Stimulated activated CD4-positive, alpha-beta T cell treated with anti-CD3 and anti-CD28 coated beads, Interleukin-1b, Interleukin-23, amount 100 ng/mL, for 4 hours (primary cell): ENCODE data around the gene ZIC5.

Experiments used
- DNase-seq, 2 donors: peaks; one replicate each; pipeline ENCODE4 v3.0.0-alpha.2; 2020; ENCODE audit warnings: low read depth in 2 of 2

The ZIC5 gene

DNA sequence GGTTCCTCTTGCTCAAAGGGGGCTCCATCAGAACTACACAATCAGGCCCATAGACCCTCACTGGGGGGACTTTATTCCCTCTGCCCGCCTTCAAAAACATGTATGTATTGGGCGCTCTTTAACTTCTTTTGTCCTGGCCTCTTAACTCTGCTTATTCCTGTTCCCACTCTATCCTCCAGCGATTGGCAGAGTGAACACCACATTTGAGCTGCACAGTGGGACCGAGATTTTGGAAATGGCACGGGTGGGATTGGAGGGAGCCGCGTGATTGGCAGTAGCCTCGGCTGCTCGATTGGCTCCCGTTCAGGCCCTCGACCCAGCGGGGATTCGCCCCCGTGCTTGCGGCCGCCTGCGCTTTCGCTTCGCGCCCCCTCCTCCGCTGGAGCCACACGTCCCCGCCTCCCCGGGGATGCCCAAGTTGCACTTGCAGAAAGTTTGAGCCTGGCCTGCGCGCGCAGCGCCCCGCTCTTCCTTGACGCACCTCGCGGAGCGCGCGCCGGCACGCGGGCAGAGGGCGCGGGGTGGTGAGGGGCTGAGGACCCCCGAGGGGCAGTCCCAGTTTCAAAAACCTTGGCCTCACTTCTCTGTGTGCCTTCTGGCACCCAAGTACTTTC is at the start of gene ZIC5:
ZIC5 (minus strand) TSS at position 192 of the 614 bp plus-strand sequence; CDS start at position 28, 164 bp downstream.
- no peak for DNase-seq

GRCh38 chr13:100019780-100020356 is 48.3 kb upstream of the ZIC5 start:
- no peak for DNase-seq

DNA sequence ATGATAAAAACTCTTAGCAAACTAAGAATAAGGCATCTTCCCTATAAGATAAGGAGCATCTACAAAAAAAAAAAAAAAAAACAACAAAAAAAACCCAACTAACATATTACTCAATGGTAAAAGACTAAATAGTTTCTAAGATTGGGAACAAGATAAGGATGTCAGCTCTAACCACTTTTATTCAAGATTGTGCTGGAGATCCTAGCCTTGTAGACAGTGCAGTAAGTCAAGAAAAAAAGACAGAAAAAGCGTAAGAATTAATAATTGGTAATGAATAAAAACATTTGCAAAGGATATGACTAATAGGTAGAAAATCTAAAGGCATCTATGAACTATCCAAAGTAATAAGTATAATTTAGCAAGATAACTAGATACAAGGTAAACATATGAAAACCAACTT is 43.1 kb upstream of the ZIC5 start:
- DNase-seq: no peak

DNA sequence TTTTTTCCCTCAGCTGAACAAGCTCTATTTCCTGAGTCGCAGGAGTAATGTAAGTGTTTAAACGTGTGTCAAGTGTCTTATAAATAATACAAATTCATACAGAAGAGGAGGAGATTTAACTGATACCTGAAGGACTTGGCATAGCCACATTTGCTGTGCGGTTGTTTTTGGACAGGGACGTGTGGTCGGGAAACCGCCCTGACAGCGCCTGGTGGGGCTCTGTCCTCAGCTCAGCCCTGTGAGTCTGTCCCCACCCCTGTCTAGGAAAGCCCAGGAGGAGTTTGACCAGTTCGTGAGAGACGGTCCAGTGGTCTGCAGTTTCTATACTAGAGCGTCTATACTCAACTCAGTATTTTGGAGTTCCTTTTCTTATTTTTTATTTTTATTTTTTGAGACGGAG is 26.7 kb upstream of the ZIC5 start:
- no peak for DNase-seq

- DNase-seq: no peak
Observed at GRCh38 chr13:99997702-99998214, 26.2 kb upstream of the ZIC5 start.

DNA sequence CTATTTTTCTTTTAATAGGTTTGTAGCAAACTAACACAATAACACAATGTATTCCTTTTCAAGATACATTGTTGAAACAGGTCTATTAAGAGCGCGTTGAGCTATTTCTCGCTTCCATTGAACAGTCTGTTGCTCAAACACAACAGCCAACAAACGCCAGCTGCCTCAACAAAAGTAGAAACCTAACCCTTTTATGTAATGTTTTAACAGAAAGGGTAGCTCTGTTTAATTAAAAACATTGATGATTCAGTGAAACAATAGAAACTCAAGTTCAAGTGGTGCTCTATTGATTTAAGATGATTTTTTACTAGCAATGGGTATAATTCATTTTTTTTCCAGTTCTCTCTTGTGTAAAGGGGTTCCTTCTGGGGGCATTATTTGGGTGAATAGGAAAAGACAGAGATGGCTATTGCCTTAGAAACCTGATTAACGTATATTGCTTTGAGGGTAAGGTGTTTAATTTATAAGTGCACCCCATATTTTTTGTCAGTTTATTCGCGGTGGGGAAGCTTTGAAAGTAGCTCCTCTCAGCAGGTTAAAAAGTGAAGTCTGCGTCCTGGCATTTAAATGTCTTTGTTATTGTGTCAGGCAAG is 24.9 kb upstream of the ZIC5 start:
- no peak for DNase-seq

DNA sequence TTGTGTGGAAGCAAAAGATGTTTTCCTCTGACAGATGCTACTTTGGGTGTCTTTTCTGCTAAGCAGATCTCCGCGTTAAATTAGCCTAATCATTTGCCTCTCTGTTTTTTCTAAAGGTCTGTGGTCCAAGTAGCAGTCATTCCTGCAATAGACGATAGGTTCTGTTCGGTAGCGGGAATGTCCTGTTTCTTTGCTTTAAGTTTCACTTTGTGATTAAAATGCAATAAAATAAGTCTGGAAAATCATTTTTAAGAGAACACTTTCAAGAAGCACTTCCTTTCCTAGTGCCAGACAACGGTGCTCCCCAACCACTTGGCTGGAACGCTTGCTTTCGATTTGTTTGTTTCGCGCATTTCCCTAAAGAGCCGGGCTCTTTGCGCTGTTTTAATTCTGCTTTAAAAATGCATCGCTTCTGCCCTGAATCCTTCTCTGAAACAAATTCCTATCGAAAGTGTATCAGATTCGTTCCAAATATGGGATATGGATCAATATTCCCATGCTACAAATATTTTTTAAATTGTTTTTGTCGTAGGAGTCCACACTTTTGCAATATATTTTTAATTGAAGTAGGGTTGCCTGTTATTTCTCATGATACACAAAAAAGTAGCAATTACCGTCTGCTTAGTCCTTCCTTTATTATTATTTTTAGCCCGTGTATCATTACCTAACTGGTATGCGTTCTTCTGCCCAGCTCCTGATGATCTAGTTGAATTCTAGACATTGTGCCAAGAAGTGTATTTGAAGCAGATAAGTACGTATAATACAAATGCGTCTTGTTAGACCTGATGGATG is 24.2 kb upstream of the ZIC5 start:
- DNase-seq: no peak

DNA sequence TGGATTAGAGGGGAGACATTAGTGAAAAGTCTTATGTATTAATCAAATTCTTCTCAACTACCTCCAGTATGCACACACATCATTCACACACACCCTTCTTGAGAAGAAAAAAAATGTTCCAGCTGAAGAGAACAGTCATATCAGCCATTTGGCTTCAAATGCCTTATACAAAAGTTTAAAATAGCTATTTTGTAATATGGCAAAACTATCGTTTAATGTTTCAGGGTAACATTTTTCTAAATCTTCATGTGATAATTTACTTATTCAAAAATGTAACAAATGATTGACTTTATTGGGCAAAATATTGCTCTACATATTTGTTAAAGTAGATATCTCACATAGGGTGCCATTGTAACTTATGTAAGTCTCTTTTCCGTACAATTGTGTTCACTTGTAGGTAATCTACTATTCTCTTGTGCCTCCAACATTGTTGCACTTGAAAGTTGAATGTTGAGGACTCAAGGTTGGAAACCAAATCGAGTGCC is 23.6 kb upstream of the ZIC5 start:
- DNase-seq: no peak

- DNase-seq: no peak
Observed at GRCh38 chr13:99994638-99995020, 23.1 kb upstream of the ZIC5 start.

- no peak for DNase-seq
Observed at GRCh38 chr13:99993660-99994637, 22.4 kb upstream of the ZIC5 start.

DNA sequence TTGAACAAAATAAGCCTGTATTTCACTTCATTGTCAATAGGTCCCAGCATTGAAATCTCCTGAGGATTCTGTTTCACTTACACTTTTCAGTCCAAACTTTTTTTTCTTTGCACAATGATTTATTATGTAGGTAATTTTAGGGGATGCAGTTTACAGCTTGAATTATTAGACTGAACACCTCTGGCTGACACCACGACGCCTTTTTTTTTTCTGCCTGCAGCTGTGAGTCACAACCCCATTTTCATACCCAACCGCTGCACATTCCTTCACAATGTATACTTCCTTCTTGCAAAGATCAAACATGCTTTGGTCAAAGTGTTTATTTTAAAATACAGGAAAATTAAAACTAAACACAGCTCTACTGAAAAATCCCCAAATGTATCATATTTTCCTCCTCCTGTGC is 21.4 kb upstream of the ZIC5 start:
- DNase-seq: no peak

DNA sequence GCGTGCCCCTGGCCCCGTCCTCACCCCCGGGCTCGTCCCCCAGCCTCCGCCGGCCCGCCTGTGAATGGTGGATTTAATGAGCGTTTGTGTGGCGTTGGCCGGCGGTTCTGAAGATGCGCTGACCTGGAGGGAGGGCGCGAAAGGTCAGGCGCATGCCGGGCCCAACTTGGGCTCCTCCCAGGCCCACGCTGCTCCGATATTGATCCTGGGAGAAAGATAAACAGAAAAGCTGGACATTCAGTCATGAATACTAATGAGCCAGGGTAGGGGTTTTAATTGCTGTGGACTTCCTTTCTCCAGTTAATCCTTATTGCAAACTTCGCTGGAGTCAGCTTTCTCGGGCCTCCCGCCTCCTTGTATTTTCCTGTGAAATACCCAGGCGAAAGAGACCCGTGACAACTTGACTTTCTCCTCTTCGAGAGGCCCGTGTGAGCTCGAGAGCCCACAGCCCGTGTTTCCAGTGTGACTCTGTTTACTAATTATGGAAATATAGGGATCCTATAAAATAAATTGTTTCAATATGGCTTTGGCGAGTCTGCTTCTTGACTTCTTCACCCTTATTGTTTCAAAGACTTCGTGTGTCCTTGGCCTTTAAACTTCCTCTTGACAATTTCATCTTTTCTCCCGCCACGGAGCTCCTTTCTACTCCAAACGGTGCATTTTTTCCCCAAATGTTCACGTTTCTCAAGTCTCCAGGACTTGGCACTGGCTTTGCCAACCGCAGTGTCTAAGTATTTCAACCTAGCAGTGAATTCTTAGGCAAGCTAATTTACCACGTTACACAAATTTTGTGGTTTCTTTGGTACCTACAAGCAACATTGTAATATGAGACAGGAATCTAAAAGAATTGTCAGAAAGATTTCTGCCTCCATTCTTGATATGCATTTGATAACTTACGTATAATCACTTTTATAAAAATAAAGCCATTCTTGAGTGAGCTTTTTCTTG is 20.5 kb upstream of the ZIC5 start:
- no peak for DNase-seq

GRCh38 chr13:99991013-99991827 is 19.7 kb upstream of the ZIC5 start:
- DNase-seq: no peak

DNA sequence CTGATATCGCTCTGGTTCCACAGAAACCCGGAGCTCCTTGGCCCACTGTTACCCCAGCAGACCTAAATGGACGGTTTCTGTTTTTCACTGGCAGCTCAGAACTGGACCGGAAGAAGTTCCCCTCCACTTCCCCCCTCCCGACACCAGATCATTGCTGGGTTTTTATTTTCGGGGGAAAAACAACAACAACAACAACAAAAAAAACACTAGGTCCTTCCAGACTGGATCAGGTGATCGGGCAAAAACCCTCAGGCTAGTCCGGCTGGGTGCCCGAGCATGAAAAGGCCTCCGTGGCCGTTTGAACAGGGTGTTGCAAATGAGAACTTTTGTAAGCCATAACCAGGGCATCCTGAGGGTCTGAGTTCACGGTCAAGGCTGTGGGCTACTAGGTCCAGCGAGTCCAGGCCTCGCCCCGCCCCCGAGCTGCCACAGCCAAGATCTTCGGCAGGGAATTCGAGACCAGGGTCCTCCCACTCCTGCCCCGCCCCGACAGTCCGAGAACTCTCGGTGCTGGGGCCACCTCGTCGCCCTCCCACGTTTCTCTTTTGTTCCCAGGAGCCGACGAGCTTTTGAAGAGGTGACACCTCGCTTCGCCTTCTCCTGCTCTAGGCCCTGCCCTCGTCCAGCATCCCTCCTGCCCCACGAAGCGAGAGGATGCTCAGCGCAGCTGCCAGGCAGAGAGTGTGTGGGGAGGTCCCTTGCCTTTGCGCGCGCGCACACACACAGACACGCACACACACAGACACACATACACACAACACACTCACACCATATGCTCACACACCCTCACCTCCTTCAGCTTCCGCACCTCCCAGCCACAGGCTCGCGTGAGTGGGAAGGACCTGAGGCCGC is 18.8 kb upstream of the ZIC5 start:
- no peak for DNase-seq

DNA sequence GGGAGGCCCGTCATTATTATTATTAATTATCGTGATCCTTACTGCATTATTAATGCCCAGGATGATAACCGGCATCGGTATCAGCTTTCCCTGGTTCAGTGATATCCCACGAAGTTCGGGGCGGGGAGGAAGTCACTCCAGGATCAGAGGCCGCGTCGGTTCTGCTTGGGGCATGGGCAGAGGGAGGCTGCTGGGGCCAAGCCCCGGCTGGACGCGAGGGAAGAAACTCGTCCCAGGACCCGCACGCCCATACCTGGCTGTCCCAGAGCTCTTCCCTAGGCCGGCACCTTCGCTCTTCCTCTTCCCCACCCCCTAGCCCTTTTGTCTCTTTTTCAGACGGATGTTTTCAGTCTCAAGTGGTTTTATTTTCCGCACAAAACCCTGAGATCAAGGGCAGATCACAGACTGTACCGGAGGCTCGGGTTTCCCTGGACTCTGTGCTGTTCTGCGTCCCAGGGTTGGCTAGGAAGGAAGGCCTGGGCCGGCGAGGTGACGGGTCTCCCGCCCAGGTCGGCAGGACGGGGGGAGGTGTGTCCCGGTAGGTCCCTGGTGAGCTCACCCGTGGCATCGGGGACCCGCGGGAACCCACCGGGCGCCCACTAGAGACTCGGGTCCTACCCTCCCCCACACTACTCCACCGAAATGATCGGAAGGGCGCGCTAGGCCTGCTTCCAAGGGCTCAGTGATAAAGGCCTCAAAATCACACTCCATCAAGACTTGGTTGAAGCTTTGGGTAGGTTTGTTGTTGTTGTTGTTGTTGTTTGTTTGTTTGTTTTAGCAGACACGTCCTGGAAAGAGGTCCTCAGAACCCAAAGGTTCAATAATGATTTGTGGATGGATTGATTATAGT is 17.9 kb upstream of the ZIC5 start:
- no peak for DNase-seq

- DNase-seq: no peak
Observed at GRCh38 chr13:99988529-99989275, 17.1 kb upstream of the ZIC5 start.
